Measurements from ENCODE around the gene ITPR1. TPM values are rescaled to one million over a fixed set of nuclear protein-coding genes. Genes with fewer than 3 reads are reported as not detected.

The ITPR1 gene
- total RNA-seq, 1 experiment from 2014 or later: 48.5 TPM

DNA sequence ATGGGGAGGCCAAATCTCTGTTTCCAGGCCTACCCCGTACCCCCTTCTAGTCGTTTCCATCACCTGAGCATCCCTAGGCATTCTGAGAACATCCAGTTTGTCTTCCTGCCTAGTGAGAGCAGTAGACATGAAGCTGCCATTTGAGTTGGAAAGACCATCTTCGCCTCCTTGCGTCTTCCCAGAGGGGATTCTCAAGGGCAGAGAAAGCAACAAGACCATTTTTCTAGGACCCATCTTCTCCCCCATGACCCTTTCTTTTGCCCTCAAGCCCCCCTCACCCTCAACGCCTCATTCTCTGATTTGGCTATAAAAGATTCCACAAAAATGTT lies 337.4 kb downstream of the ITPR1 start:
- ATAC-seq: no peak
- Histone ChIP-seq H3K27ac (ENCODE audit: low read length) (peak overlapping the region; percentile 74), H3K9me3 (ENCODE audit: low read length) (no peaks in the 10 kb centered on the region), H3K27me3 (ENCODE audit: low read length) (no peaks in the 10 kb centered on the region), H4K20me1 (ENCODE audit: low read length) (no peaks in the 10 kb centered on the region), H3K79me2 (ENCODE audit: low read length) (no peaks in the 10 kb centered on the region), H3K9ac (ENCODE audit: low read length) (peak overlapping the region; percentile 35; the same call in 1 of the 2 replicates), H3K9me2 (replicated peaks; ENCODE audit: low read length) (no peaks in the 10 kb centered on the region), H3K36me3 (ENCODE audit: low read depth, low read length) (peaks cover 5% of the 10 kb centered on the region; the same call in 1 of the 2 replicates), H3K4me2 (ENCODE audit: low read length) (peak overlapping the region; percentile 22; the same call in 1 of the 2 replicates), H3K4me1 (ENCODE audit: insufficient read depth, low read length) (peaks cover 40% of the 10 kb centered on the region), H3K4me3 (ENCODE audit: low read length) (0 out of 2 replicates have a peak overlapping the region, but pooled peaks have one; percentile 4), H3F3A (ENCODE audit: low read length, unreplicated experiment) (peaks cover 3% of the 10 kb centered on the region), H2AFZ (ENCODE audit: low read length) (no peak overlapping the region)
- no TSS peak for BruUV-seq (replicated peaks)
- CTCF ChIA-PET: no interaction called here
- DNase-seq: no peak
- TF ChIP-seq EZH2 (IDR thresholded peaks at IDR 0.05; ENCODE audit: low read length, unreplicated experiment) (no peak), EZH2phosphoT487 (IDR thresholded peaks at IDR 0.05; ENCODE audit: borderline replicate concordance, low read length) (no peak)
- TF ChIP-seq, protein P1, sequence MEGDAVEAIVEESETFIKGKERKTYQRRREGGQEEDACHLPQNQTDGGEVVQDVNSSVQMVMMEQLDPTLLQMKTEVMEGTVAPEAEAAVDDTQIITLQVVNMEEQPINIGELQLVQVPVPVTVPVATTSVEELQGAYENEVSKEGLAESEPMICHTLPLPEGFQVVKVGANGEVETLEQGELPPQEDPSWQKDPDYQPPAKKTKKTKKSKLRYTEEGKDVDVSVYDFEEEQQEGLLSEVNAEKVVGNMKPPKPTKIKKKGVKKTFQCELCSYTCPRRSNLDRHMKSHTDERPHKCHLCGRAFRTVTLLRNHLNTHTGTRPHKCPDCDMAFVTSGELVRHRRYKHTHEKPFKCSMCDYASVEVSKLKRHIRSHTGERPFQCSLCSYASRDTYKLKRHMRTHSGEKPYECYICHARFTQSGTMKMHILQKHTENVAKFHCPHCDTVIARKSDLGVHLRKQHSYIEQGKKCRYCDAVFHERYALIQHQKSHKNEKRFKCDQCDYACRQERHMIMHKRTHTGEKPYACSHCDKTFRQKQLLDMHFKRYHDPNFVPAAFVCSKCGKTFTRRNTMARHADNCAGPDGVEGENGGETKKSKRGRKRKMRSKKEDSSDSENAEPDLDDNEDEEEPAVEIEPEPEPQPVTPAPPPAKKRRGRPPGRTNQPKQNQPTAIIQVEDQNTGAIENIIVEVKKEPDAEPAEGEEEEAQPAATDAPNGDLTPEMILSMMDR (conservative IDR thresholded peaks at IDR 0.05; ENCODE audit: low read depth, low read length): no peak
- intact Hi-C loops (cut with micrococcal nuclease): no loop called here
- POLR2A ChIA-PET (ENCODE audit: unreplicated experiment): no interaction called here

GRCh38 chr3:4831580-4831950 lies 338.4 kb downstream of the ITPR1 start:
- Histone ChIP-seq H3K4me2 (ENCODE audit: low read length) (peak overlapping the region; percentile 22; the same call in 1 of the 2 replicates), H3K9me3 (ENCODE audit: low read length) (no peaks in the 10 kb centered on the region), H3K4me3 (ENCODE audit: low read length) (no peak overlapping the region), H4K20me1 (ENCODE audit: low read length) (no peaks in the 10 kb centered on the region), H3K9ac (ENCODE audit: low read length) (peak overlapping the region; percentile 35; the same call in 1 of the 2 replicates), H3K79me2 (ENCODE audit: low read length) (no peaks in the 10 kb centered on the region), H3K9me2 (replicated peaks; ENCODE audit: low read length) (no peaks in the 10 kb centered on the region), H2AFZ (ENCODE audit: low read length) (no peak overlapping the region), H3K27me3 (ENCODE audit: low read length) (no peaks in the 10 kb centered on the region), H3F3A (ENCODE audit: low read length, unreplicated experiment) (peaks cover 3% of the 10 kb centered on the region), H3K36me3 (ENCODE audit: low read depth, low read length) (peaks cover 5% of the 10 kb centered on the region; the same call in 1 of the 2 replicates), H3K4me1 (ENCODE audit: insufficient read depth, low read length) (peaks cover 30% of the 10 kb centered on the region), H3K27ac (ENCODE audit: low read length) (peak overlapping the region; percentile 74)
- intact Hi-C loops (cut with micrococcal nuclease): loop anchor here (1.0 kb wide), 1 partner anchor 147 kb away; no protein-coding TSS in a partner anchor
- ATAC-seq: no peak
- ChIA-PET POLR2A (ENCODE audit: unreplicated experiment) (interaction anchor here (0.6 to 0.7 kb wide), 2 partner anchors 10 to 146 kb away, joined by 5 read pairs; no protein-coding TSS in a partner anchor), CTCF (interaction anchor here (0.6 kb wide), 1 partner anchor 195 kb away, joined by 3 read pairs; no protein-coding TSS in a partner anchor)
- DNase-seq: no peak
- BruUV-seq (replicated peaks): no TSS peak
- TF ChIP-seq EZH2 (IDR thresholded peaks at IDR 0.05; ENCODE audit: low read length, unreplicated experiment): no peak
- TF ChIP-seq, protein P1 (conservative IDR thresholded peaks at IDR 0.05; ENCODE audit: low read depth, low read length): no peak
- TF ChIP-seq EZH2phosphoT487 (IDR thresholded peaks at IDR 0.05; ENCODE audit: borderline replicate concordance, low read length): no peak

GRCh38 chr3:4833471-4833870 lies 340.3 kb downstream of the ITPR1 start:
- H3K4me2 ChIP-seq (ENCODE audit: low read length): no peak overlapping the region
- ATAC-seq: no peak
- H3K9me3 ChIP-seq (ENCODE audit: low read length): no peaks in the 10 kb centered on the region
- H3K9ac ChIP-seq (ENCODE audit: low read length): no peak overlapping the region
- no peaks in the 10 kb centered on the region for H3K79me2 ChIP-seq (ENCODE audit: low read length)
- TF ChIP-seq EZH2phosphoT487 (IDR thresholded peaks at IDR 0.05; ENCODE audit: borderline replicate concordance, low read length): no peak
- ChIA-PET CTCF (no interaction called here), POLR2A (ENCODE audit: unreplicated experiment) (no interaction called here)
- H3K9me2 ChIP-seq (replicated peaks; ENCODE audit: low read length): no peaks in the 10 kb centered on the region
- no peak overlapping the region for H3K27ac ChIP-seq (ENCODE audit: low read length)
- intact Hi-C loops (cut with micrococcal nuclease): no loop called here
- H3F3A ChIP-seq (ENCODE audit: low read length, unreplicated experiment): peaks cover 3% of the 10 kb centered on the region
- H4K20me1 ChIP-seq (ENCODE audit: low read length): no peaks in the 10 kb centered on the region
- BruUV-seq (replicated peaks): no TSS peak
- DNase-seq: no peak
- peaks cover 22% of the 10 kb centered on the region for H3K4me1 ChIP-seq (ENCODE audit: insufficient read depth, low read length)
- H3K36me3 ChIP-seq (ENCODE audit: low read depth, low read length): peaks cover 5% of the 10 kb centered on the region; the same call in 1 of the 2 replicates
- H2AFZ ChIP-seq (ENCODE audit: low read length): no peak overlapping the region
- H3K27me3 ChIP-seq (ENCODE audit: low read length): no peaks in the 10 kb centered on the region
- H3K4me3 ChIP-seq (ENCODE audit: low read length): no peak overlapping the region
